Immature natural killer cell (primary cell): ENCODE data around the gene SLC9A9. TPM values are rescaled to one million over a fixed set of nuclear protein-coding genes. Genes with fewer than 3 reads are reported as not detected.
A peak's percentile ranks its signal among the peaks of the same experiment; 100 is the strongest.

Experiments used
- DNase-seq, 3 donors: peaks; one replicate each; pipeline ENCODE4 v3.0.0; 2022; ENCODE audit warnings: mixed read lengths in 1 of 3
- H3K27ac Mint-ChIP-seq, 6 donors: one replicate each; pipeline ENCODE4 v1.8.0; 2020; ENCODE audit warnings: mixed read lengths in 6 of 6, mild to moderate bottlenecking in 5 of 6, inconsistent platforms in 4 of 6, moderate library complexity in 3 of 6
- H3K27me3 Mint-ChIP-seq, 3 donors: one replicate each; pipeline ENCODE4 v1.8.0; 2020 to 2021; ENCODE audit warnings: low read depth in 3 of 3, mild to moderate bottlenecking in 3 of 3, mixed read lengths in 3 of 3, moderate library complexity in 3 of 3, inconsistent platforms in 1 of 3
- H3K36me3 Mint-ChIP-seq, 3 donors: one replicate each; pipeline ENCODE4 v1.8.0; 2020; ENCODE audit warnings: mixed read lengths in 3 of 3, inconsistent platforms in 2 of 3, mild to moderate bottlenecking in 2 of 3
- H3K4me1 Mint-ChIP-seq, 2 donors: one replicate each; pipeline ENCODE4 v1.8.0; 2020; ENCODE audit warnings: inconsistent platforms in 2 of 2, mild to moderate bottlenecking in 2 of 2, mixed read lengths in 2 of 2, moderate library complexity in 1 of 2
- H3K4me3 Mint-ChIP-seq, 5 donors: one replicate each; pipeline ENCODE4 v1.8.0; 2020; ENCODE audit warnings: mild to moderate bottlenecking in 5 of 5, mixed read lengths in 5 of 5, inconsistent platforms in 3 of 5, moderate library complexity in 3 of 5
- H3K9me3 Mint-ChIP-seq, 6 donors: one replicate each; pipeline ENCODE4 v1.8.0; 2020; ENCODE audit warnings: mild to moderate bottlenecking in 6 of 6, mixed read lengths in 6 of 6, inconsistent platforms in 4 of 6, moderate library complexity in 3 of 6
- polyA plus RNA-seq, 3 donors: library from polyadenylated mRNA; unstranded; fragments of 300-500 nt; fragmentation: Illumina TruSeq; gene quantifications; one replicate each; pipeline ENCODE4 v1.2.3, GENCODE V29; 2021

SLC9A9 gene
- polyA plus RNA-seq, 3 donors from 2014 or later = 17.2 to 21.3 (median 19.7) TPM

DNA sequence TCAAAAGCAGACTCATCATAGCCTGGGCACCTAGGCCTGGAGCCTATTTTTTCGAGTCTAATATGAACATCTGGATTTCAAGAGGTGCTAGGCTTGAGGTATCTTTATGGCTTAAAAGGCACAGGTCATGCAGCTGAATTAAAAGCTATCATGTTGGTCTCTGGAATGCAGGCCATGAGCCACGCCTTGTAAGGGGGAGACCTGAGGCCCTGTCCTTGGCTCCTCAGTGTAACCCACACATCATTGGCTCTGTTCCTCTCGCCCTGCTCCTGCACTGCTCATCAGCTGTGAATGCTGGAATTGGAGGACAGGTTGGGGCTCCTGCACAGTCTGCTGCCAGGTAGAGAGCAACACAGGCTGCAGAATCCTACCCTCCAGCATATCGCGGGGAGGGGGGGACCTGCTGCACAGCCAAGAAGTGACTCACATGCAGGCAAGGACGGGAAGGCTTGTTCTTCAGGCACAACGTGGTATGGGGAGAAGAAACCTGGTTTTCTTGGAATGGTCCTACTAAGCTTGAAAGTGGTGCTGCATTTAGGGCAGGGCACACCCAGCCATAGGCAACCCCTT is 582.7 kb downstream of the SLC9A9 start:
- Mint-ChIP-seq H3K9me3 (no peaks in the 10 kb centered on the region), H3K36me3 (peaks cover 0 to 3% (median 0%) of the 10 kb centered on the region in 3 donors), H3K27me3 (peaks cover 0 to 1% (median 0%) of the 10 kb centered on the region in 3 donors), H3K27ac (peak overlapping the region in 2 of 6 donors; percentile 43 to 73), H3K4me1 (peaks cover 45 to 56% of the 10 kb centered on the region in 2 donors), H3K4me3 (no peak overlapping the region)
- DNase-seq = no peak

DNA sequence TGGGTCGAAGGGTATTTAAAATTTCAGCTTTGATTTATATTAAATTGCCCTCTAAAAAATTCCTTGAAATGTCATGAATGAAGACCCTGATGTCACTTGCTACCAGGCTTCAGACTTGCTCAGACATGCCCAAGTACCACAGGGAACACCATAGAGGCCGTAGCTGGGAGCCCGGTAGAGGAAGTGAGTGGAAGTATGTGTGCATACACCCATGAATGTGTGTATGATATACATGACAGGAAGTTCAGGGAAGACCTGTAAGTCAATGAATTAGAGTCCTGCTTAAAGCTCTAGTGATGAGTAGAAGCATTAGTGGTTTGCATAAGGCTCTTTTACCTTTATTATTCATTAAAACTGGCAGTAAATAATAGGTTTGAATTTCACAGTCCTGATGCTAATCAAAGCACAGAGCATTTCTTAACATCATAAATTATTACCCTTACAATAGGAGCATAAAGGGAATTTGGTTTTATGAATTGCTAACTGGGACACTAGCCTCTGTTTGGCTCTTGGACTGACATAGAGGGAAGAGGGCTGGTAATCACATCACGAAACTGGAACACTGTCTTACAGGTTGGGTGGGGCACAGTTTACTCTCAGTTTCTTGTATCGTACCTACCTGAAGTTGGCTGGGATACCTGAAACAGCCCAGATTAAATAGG is 584.3 kb downstream of the SLC9A9 start:
- H3K4me1 Mint-ChIP-seq = peaks cover 50 to 60% of the 10 kb centered on the region in 2 donors
- H3K27me3 Mint-ChIP-seq = peaks cover 0 to 1% (median 0%) of the 10 kb centered on the region in 3 donors
- H3K4me3 Mint-ChIP-seq = no peak overlapping the region
- peaks cover 0 to 5% (median 3%) of the 10 kb centered on the region in 3 donors for H3K36me3 Mint-ChIP-seq
- H3K27ac Mint-ChIP-seq = peak overlapping the region in 2 of 6 donors; percentile 41 to 76
- no peak for DNase-seq
- H3K9me3 Mint-ChIP-seq = no peaks in the 10 kb centered on the region

DNA sequence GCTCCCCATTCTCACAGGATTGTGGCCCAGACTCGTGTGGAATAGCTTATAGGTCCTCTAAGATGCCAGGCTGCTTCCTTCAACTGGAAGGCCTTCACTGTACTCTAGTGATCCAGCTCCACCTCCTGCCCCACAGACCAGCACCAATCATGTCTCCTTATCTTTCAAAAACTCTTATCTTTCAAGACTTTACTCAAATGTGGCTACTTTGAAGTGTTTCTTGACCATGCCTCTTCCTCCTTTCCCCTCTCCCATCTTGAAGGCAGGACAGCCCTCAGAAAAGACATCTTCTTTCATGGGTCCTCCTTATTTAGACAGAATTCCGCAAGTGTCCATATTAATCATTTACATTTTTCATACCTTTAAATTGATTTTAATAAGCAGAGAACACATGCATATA is 586.4 kb downstream of the SLC9A9 start:
- Mint-ChIP-seq H3K9me3 (no peaks in the 10 kb centered on the region), H3K36me3 (peaks cover 0 to 6% (median under 1%) of the 10 kb centered on the region in 3 donors), H3K4me1 (peaks cover 45 to 51% of the 10 kb centered on the region in 2 donors), H3K27ac (no peak overlapping the region), H3K27me3 (peaks cover 0 to 1% (median 0%) of the 10 kb centered on the region in 3 donors), H3K4me3 (no peak overlapping the region)
- no peak for DNase-seq

DNA sequence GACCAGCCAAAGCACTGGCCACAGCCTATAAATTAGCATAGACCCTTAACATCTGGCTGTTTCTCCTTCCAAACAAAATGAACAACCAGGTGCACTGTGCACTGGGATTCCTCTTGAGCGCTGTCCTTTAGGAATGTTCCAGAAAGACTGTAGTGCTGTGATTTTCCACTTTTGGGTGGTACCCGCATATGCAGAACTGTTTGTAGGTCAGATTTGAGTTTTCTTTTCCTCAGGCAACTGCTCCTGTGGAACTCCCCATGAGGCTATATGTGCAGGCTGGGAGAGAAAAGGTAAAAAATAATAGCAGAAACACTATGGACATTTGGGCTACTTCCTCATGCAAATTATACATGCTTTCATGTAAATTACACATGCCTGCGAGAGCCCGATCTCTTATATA is 589.6 kb downstream of the SLC9A9 start:
- H3K4me1 Mint-ChIP-seq = peaks cover 44 to 51% of the 10 kb centered on the region in 2 donors
- DNase-seq = no peak
- H3K27ac Mint-ChIP-seq = no peak overlapping the region
- no peaks in the 10 kb centered on the region for H3K9me3 Mint-ChIP-seq
- H3K27me3 Mint-ChIP-seq = peaks cover 0 to 2% (median 0%) of the 10 kb centered on the region in 3 donors
- H3K4me3 Mint-ChIP-seq = no peak overlapping the region
- peaks cover 0 to 15% (median 0%) of the 10 kb centered on the region in 3 donors for H3K36me3 Mint-ChIP-seq

DNA sequence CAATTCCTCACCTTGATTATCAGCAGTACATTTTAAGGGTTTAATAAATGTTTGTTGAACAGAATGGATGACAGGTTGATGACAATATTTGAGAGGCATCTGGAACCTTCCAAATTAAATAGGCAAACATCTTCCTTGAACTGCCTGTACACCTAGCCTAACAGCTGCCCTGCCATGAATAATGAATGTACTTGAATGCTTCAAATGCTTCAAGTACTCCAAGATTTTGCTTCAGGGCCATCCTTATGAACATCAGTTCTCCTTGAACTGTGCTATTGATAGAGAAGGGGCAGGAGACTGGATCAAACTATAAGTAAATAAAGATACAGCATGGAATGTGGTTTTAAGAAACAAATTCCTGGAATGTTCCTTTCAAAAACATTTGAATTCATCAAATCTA is 591.9 kb downstream of the SLC9A9 start:
- peaks cover 0 to 20% (median 0%) of the 10 kb centered on the region in 3 donors for H3K36me3 Mint-ChIP-seq
- peaks cover 0 to 4% (median 0%) of the 10 kb centered on the region in 3 donors for H3K27me3 Mint-ChIP-seq
- no peak for DNase-seq
- no peak overlapping the region for H3K27ac Mint-ChIP-seq
- no peak overlapping the region for H3K4me3 Mint-ChIP-seq
- peaks cover 49 to 66% of the 10 kb centered on the region in 2 donors for H3K4me1 Mint-ChIP-seq
- H3K9me3 Mint-ChIP-seq = no peaks in the 10 kb centered on the region

DNA sequence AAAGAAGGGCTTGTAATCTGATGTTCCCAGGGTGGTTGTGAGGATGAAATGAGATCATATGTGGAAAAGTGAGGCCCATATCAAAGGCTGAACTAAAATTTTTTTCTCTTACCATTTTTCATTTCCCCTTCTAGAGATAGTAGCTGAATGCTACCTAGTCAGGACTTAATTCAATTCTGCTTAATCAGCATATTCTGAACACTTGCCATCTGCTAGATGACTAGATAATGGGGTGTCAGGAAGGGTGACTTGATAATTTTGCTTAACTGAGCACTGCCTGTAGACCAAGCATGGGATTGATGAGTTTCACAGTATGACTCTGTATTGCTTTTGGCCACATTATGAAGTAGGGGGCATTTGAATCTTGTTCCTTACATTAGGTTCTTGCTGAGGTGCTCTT is 592.5 kb downstream of the SLC9A9 start:
- Mint-ChIP-seq H3K9me3 (no peaks in the 10 kb centered on the region), H3K36me3 (peaks cover 0 to 20% (median 3%) of the 10 kb centered on the region in 3 donors), H3K4me1 (peaks cover 56 to 72% of the 10 kb centered on the region in 2 donors), H3K27ac (peak overlapping the region in 3 of 6 donors; percentile 3 to 86 (median 56)), H3K27me3 (peaks cover 0 to 4% (median 0%) of the 10 kb centered on the region in 3 donors), H3K4me3 (peak overlapping the region in 2 of 5 donors; percentile 1 to 43)
- no peak for DNase-seq

DNA sequence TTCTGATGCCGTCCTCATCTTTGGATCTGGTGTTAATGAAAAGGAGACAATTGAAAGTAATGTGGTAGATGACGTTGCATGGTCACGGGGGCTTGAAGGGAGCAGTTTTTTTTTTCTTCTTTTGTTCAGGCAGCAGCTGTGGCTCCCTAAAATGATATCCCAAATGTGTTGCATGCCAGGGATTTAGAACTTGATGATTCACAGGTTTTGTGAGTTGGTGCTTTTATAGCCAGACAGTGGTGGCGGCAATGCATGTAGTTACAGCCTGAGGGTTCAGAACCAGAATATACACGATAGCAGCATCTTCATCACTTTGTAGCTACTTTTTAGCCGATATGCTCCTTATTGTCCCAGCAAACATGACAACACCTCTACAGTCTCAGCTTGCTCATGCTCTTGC is 595.3 kb downstream of the SLC9A9 start:
- DNase-seq = no peak
- Mint-ChIP-seq H3K9me3 (no peaks in the 10 kb centered on the region), H3K27me3 (peaks cover 0 to 4% (median 2%) of the 10 kb centered on the region in 3 donors), H3K4me1 (peaks cover 67 to 79% of the 10 kb centered on the region in 2 donors), H3K36me3 (peaks cover 0 to 14% (median 10%) of the 10 kb centered on the region in 3 donors), H3K4me3 (no peak overlapping the region), H3K27ac (peak overlapping the region in 2 of 6 donors; percentile 10 to 49)

DNA sequence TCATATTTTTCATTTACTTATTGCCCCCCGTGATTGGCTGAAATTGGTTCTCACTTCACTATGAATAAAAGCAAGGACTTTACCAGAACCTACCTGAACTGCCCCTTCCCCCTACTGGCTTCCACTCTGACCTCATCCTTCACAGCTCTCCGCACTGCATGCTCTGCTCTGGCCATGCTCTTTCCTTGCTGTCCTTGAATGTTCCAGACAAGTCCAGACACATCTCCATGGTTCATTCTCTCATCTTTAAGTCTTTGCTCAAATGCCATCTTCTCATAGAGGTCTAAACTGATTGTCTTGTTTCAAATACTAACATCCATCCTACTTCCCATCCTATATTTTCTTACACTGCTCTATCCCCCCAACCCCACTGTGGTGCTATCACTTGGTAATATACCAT is 599.3 kb downstream of the SLC9A9 start:
- no peak for DNase-seq
- Mint-ChIP-seq H3K9me3 (no peaks in the 10 kb centered on the region), H3K27ac (peak overlapping the region; percentile 71 to 95 (median 92)), H3K4me1 (peaks cover 74 to 88% of the 10 kb centered on the region in 2 donors), H3K27me3 (peaks cover 2 to 5% (median 2%) of the 10 kb centered on the region in 3 donors), H3K4me3 (peak overlapping the region in 4 of 5 donors; percentile 1 to 53 (median 35)), H3K36me3 (peaks cover 0 to 10% (median 5%) of the 10 kb centered on the region in 3 donors)

DNA sequence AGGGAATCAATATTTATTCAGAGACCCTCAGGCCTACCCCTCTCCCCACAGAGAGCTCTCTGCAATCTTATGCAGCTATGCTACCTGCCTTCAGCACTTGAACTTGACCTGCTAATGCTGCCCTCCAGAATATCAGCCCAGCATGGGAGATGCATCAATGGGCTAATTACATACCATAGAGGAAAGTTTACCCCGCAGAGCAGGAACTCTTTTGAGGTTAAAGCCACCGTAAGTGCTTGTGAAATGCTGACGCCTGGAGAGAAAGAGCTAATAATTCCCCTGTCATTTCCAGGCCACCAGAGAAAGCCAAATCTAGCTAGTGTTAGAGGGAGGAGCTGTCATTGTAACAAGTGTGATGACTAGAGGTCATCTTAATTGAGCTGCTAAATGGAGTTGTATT is 601.2 kb downstream of the SLC9A9 start:
- peak overlapping the region; percentile 67 to 82 (median 70) for H3K4me3 Mint-ChIP-seq

DNA sequence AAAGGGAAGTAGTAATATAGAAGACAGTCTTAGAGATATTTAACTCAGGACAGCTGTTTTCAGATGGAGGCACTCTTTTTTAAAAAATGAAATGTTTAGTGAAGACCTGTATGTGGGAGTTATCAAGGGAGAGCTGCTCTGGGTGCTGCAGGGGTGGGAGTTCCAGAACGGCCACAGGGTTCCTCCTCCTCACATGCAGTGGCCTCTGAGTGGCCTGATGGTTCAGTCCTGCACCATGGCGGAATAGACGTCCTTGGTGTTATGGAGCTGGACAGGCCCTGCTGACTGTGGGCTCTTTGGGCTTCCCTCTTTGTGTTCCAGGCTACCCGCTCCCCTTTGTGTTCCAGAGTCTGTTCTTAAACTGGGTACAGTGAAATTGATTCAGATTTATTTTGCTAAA is 602.6 kb downstream of the SLC9A9 start:
- Mint-ChIP-seq H3K4me1 (peaks cover 88 to 93% of the 10 kb centered on the region in 2 donors), H3K36me3 (peaks cover 0 to 7% (median 0%) of the 10 kb centered on the region in 3 donors), H3K9me3 (no peaks in the 10 kb centered on the region), H3K27ac (peak overlapping the region; percentile 53 to 94 (median 78)), H3K4me3 (peak overlapping the region in 1 of 5 donors; percentile 9), H3K27me3 (peaks cover 2 to 5% (median 2%) of the 10 kb centered on the region in 3 donors)
- DNase-seq = no peak

More for the DNA sequence above, 601.2 kb downstream of the SLC9A9 start:
- peaks cover 82 to 90% of the 10 kb centered on the region in 2 donors for H3K4me1 Mint-ChIP-seq
- peak overlapping the region; percentile 71 to 95 (median 92) for H3K27ac Mint-ChIP-seq
- H3K36me3 Mint-ChIP-seq = peaks cover 0 to 10% (median 0%) of the 10 kb centered on the region in 3 donors
- peak; percentile 67 to 73 (median 69) for DNase-seq
- H3K9me3 Mint-ChIP-seq = no peaks in the 10 kb centered on the region
- H3K27me3 Mint-ChIP-seq = peaks cover 2 to 5% (median 2%) of the 10 kb centered on the region in 3 donors

DNA sequence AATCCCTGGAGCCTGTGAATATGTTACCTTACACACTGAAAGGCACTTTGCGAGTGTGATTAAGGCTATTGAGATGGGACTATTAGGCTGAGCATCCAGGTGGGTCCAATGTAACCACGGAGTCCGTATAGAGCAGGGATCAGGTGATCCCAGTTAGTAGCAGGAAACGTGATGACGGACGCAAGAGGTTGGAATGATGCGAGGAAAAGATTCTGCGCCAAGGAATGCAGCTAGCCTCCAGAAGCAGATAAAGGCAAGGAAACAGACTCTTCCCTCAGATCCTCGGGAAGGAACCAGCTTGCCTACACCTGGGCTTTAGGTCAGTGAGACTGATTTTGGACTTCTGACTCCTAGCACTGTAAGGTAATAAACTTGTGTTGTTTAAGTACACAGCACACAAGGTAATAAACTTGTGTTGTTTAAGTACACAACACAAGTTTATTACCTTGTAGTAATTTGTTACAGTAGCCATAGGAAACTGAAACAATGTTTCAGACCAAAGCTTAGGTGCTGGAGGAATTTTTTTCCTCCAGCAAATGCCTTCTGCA is 603.7 kb downstream of the SLC9A9 start:
- no peak for DNase-seq
- H3K27me3 Mint-ChIP-seq = peaks cover 0 to 5% (median 2%) of the 10 kb centered on the region in 3 donors
- H3K9me3 Mint-ChIP-seq = no peaks in the 10 kb centered on the region
- no peak overlapping the region for H3K4me3 Mint-ChIP-seq
- peak overlapping the region in 4 of 6 donors; percentile 81 to 97 (median 86) for H3K27ac Mint-ChIP-seq
- H3K4me1 Mint-ChIP-seq = peaks cover 88 to 90% of the 10 kb centered on the region in 2 donors
- peaks cover 0 to 7% (median 0%) of the 10 kb centered on the region in 3 donors for H3K36me3 Mint-ChIP-seq

DNA sequence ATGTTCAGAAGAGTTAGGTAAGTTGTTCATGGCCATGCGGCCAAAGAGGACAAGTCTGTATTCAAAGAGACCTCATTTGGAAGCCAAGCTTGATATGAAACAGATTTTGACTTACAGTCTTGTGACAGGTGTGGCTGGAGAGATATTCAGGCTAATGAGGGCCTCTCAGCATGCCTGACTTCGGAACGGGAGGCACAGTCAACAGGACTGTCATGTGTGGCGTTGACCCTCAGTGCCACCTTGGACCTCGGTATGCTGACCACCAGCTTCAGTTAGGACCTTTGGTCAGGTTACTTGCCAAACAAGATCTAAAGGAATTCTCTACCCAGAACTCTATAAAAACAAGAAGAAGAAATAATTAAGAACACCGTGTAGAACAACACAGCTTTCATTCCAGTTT is 604.6 kb downstream of the SLC9A9 start:
- no peak for DNase-seq
- Mint-ChIP-seq H3K27me3 (peaks cover 0 to 7% (median 2%) of the 10 kb centered on the region in 3 donors), H3K36me3 (peaks cover 0 to 8% (median 0%) of the 10 kb centered on the region in 3 donors), H3K4me3 (no peak overlapping the region), H3K9me3 (no peaks in the 10 kb centered on the region), H3K27ac (peak overlapping the region in 5 of 6 donors; percentile 73 to 97 (median 85)), H3K4me1 (peaks cover 88 to 89% of the 10 kb centered on the region in 2 donors)

DNA sequence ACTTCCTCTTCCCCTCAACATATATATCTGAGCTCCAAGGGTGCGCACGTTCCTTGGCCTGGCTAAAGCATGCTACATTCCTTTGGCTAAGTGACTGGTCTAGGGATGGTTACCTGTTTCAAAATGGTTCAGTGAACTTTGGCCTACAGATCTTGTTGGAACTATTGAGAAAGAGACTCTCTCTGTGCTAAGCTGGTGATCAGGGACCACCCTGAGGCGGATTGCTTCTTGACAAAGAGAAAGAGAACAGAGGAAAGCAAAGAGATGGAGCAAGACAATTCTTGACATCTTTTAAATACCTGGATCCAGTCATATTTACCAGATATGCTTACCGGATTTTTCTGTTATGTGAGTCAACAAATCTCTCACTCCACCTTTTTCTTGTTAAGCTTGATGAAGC is 605.6 kb downstream of the SLC9A9 start:
- Mint-ChIP-seq H3K36me3 (peaks cover 0 to 10% (median 0%) of the 10 kb centered on the region in 3 donors), H3K27ac (peak overlapping the region; percentile 74 to 97 (median 94)), H3K4me3 (no peak overlapping the region), H3K4me1 (peaks cover 87 to 89% of the 10 kb centered on the region in 2 donors), H3K9me3 (no peaks in the 10 kb centered on the region), H3K27me3 (peaks cover 0 to 7% (median 2%) of the 10 kb centered on the region in 3 donors)
- no peak for DNase-seq
